HepG2 (cell line): ENCODE results near the gene GNG3. TPM values are rescaled to one million over a fixed set of nuclear protein-coding genes. Genes with fewer than 3 reads are reported as not detected.
A peak's percentile ranks its signal among the peaks of the same experiment; 100 is the strongest.

Experiments
- FOXJ3 ChIP-seq: sonication (generic); formaldehyde crosslinking; IDR thresholded peaks from 2 replicates; pipeline ENCODE4 v1.4.0; 2020; ENCODE audit warnings: missing genetic modification reagents, mild to moderate bottlenecking, borderline replicate concordance
- MEIS2 ChIP-seq: sonication (generic); formaldehyde crosslinking; IDR thresholded peaks from 2 replicates; pipeline ENCODE4 v1.9.0; 2021; ENCODE audit warnings: mild to moderate bottlenecking, missing genetic modification reagents
- MXD3 ChIP-seq: IDR thresholded peaks from 2 replicates; pipeline ENCODE4 v1.6.1; 2016; ENCODE audit warnings: mild to moderate bottlenecking, missing biosample characterization, missing genetic modification reagents
- NONO ChIP-seq, 2 experiments: fragments of 450-650 bp in 1 of 2; sonication (generic) in 1 of 2; formaldehyde crosslinking in 1 of 2; IDR thresholded peaks in 1 of 2; conservative IDR thresholded peaks in 1 of 2; 2 replicates each; pipeline versions ENCODE4 v1.6.1 to v1.8.0; 2017 to 2022; ENCODE audit warnings: mild to moderate bottlenecking in 1 of 2, missing genetic modification reagents in 1 of 2, moderate library complexity in 1 of 2
- STAT6 ChIP-seq: sonication (generic); formaldehyde crosslinking; IDR thresholded peaks from 2 replicates; pipeline ENCODE4 v1.4.0; 2020; ENCODE audit warnings: missing genetic modification reagents, mild to moderate bottlenecking, borderline replicate concordance
- ZFAT ChIP-seq: sonication (generic); formaldehyde crosslinking; conservative IDR thresholded peaks from 2 replicates; pipeline ENCODE4 v1.8.1; 2023; ENCODE audit warnings: missing genetic modification reagents, inconsistent platforms
- ZFY ChIP-seq: sonication (generic); formaldehyde crosslinking; IDR thresholded peaks from 2 replicates; pipeline ENCODE4 v1.4.0; 2020; ENCODE audit warnings: missing genetic modification reagents
- ZNF101 ChIP-seq: sonication (generic); formaldehyde crosslinking; IDR thresholded peaks from 2 replicates; pipeline ENCODE4 v1.4.0; 2020; ENCODE audit warnings: mild to moderate bottlenecking, low read depth, missing genetic modification reagents, borderline replicate concordance
- ZNF407 ChIP-seq: sonication (generic); formaldehyde crosslinking; IDR thresholded peaks from one replicate; pipeline ENCODE4 v1.5.1; 2020; ENCODE audit warnings: mild to moderate bottlenecking, missing genetic modification reagents; ENCODE audit errors: not compliant biosample characterization
- ZNF552 ChIP-seq: sonication (generic); formaldehyde crosslinking; IDR thresholded peaks from 2 replicates; pipeline ENCODE4 v1.9.0; 2022; ENCODE audit warnings: missing genetic modification reagents, mild to moderate bottlenecking, borderline replicate concordance
- polyA plus RNA-seq, 8 experiments: library from polyadenylated mRNA; depleted of rRNA in 3 of 8; stranded (reverse) in 7 of 8; unstranded in 1 of 8; fragments of >200 nt; fragmentation: Illumina TruSeq in 4 of 8; extraction: Trizol in 4 of 8; gene quantifications; 2 replicates each; pipeline versions ENCODE4 v1.2.1 to v1.2.3, GENCODE V29; 2011 to 2016; ENCODE audit warnings: low read depth in 4 of 8, missing spikeins in 1 of 8, mixed read lengths in 1 of 8; ENCODE audit not compliant: insufficient read depth in 1 of 8
- total RNA-seq, 5 experiments: library from RNA; depleted of rRNA; stranded (reverse); fragments of >200 nt; fragmentation: Illumina TruSeq; extraction: Trizol; gene quantifications; 2 replicates each; pipeline ENCODE4 v1.2.3, GENCODE V29; 2016; ENCODE audit warnings: low read depth in 1 of 5

The GNG3 gene
- total and polyA plus RNA-seq, 2 of the 13 experiments (the other 11 are each of a cell fraction or from before 2014, with no cell fraction given): not detected

GRCh38 chr11:62678770-62679696 is 28.4 kb upstream of the GNG3 start, which contains the start of gene UBXN1 (continued):
- TF ChIP-seq STAT6 (no peak), ZFY (CRISPR knock-in tag) (peak; percentile 70), FOXJ3 (no peak), MEIS2 (peak; percentile 45; the same call in 1 of the 2 replicates), ZNF552 (no peak), ZFAT (no peak), ZNF101 (CRISPR knock-in tag) (no peak), NONO (IDR thresholded peaks at IDR 0.05) (no peak), NONO (CRISPR knock-in tag; conservative IDR thresholded peaks at IDR 0.05) (peak; percentile 85), ZNF407 (CRISPR knock-in tag) (no peak), MXD3 (peak; percentile 77; the same call in 1 of the 2 replicates)
